ENCODE measurements around the gene GRM2. TPM values are rescaled to one million over a fixed set of nuclear protein-coding genes. Genes with fewer than 3 reads are reported as not detected.
"Not testable (repeated sequence)": the region's sequence is repeated elsewhere in the genome, so short reads cannot be mapped to it uniquely, and the experiment has no call there.

GRM2 gene
- total RNA-seq, 2 experiments from 2014 or later: 0.06 to 0.29 TPM

DNA sequence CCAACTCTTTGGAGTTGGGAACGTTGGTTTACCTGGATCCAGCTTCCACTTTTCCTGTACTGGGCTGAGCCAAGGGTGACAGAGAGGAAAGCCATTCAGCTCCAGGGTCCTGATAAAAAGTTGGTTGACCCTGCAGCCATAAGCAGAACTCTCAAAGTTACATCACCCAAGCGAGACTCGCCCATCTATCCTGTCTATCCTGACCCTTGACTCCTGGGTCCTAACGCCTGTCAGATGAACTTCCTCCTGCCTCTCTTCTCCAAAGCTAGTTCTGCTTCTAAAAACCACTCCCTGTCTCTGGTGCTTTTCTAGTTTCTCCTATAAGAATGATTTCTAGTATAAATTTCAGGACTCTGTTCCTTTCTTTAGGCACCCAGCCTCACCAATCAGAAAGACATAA lies 36.1 kb downstream of the GRM2 start:
- H3K4me1 ChIP-seq (ENCODE audit: insufficient read depth, low read length, poor library complexity, severe bottlenecking); intact Hi-C loops (cut with micrococcal nuclease; ENCODE audit: unreplicated experiment); H3K79me2 ChIP-seq (ENCODE audit: insufficient read depth, low read depth, low read length); CTCF ChIA-PET (ENCODE audit: unreplicated experiment); H3K36me3 ChIP-seq (ENCODE audit: insufficient read depth, low read length); H3K9me3 ChIP-seq (ENCODE audit: low read length); BruUV-seq (replicated peaks); POLR2A ChIA-PET; H3K27ac ChIP-seq (ENCODE audit: low read depth, low read length, poor library complexity, severe bottlenecking); H3K9me2 ChIP-seq (ENCODE audit: insufficient read depth, low read length); H4K20me1 ChIP-seq (ENCODE audit: insufficient read depth, low read length): not testable (repeated sequence)
- peak; percentile 49 for DNase-seq (ENCODE audit: low spot score)
- H3K4me2 ChIP-seq (ENCODE audit: low read length): peak overlapping the region; percentile 34
- peak overlapping the region; percentile 85 for H2AFZ ChIP-seq (ENCODE audit: low read length)
- TF ChIP-seq, protein P1, sequence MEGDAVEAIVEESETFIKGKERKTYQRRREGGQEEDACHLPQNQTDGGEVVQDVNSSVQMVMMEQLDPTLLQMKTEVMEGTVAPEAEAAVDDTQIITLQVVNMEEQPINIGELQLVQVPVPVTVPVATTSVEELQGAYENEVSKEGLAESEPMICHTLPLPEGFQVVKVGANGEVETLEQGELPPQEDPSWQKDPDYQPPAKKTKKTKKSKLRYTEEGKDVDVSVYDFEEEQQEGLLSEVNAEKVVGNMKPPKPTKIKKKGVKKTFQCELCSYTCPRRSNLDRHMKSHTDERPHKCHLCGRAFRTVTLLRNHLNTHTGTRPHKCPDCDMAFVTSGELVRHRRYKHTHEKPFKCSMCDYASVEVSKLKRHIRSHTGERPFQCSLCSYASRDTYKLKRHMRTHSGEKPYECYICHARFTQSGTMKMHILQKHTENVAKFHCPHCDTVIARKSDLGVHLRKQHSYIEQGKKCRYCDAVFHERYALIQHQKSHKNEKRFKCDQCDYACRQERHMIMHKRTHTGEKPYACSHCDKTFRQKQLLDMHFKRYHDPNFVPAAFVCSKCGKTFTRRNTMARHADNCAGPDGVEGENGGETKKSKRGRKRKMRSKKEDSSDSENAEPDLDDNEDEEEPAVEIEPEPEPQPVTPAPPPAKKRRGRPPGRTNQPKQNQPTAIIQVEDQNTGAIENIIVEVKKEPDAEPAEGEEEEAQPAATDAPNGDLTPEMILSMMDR (conservative IDR thresholded peaks at IDR 0.05; ENCODE audit: low read length): peak; percentile 56; the same call in 1 of the 2 replicates
- peak overlapping the region; percentile 13 for H3K4me3 ChIP-seq (ENCODE audit: low read depth, low read length, poor library complexity, severe bottlenecking)

DNA sequence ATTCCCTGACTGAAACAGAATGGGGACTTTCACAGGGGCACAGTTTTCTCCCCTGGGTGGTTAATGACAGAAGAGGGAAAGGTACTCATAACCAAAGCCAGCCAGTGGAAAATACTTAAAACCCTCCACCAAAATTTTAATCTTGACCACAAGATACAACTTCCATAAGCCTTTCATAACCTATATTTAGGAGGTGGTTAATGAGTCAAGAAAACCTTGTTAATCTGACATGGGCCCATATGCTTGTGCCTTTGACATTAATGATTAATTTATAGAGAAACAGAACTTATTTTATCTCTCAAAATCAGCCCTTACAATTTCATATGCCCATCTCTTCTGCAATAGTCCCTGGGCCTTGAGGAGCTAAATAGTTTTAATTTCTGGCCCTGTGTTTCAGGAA lies 41.0 kb downstream of the GRM2 start:
- no peak overlapping the region for H2AFZ ChIP-seq (ENCODE audit: low read length)
- H3K4me2 ChIP-seq (ENCODE audit: low read length): no peak overlapping the region
- peaks cover 2% of the 10 kb centered on the region for H3K4me1 ChIP-seq (ENCODE audit: insufficient read depth, low read length, poor library complexity, severe bottlenecking)
- TF ChIP-seq, protein P1 (conservative IDR thresholded peaks at IDR 0.05; ENCODE audit: low read length): no peak
- no peak for TF ChIP-seq EZH2phosphoT487 (IDR thresholded peaks at IDR 0.05; ENCODE audit: borderline replicate concordance, low read depth, low read length)
- intact Hi-C loops (cut with micrococcal nuclease; ENCODE audit: unreplicated experiment): no loop called here
- no peaks in the 10 kb centered on the region for H4K20me1 ChIP-seq (ENCODE audit: insufficient read depth, low read length)
- no peaks in the 10 kb centered on the region for H3K36me3 ChIP-seq (ENCODE audit: insufficient read depth, low read length)
- H3K9me3 ChIP-seq (ENCODE audit: low read length): peaks cover 12% of the 10 kb centered on the region
- H3K27ac ChIP-seq (ENCODE audit: low read depth, low read length, poor library complexity, severe bottlenecking): no peak overlapping the region
- no peak for DNase-seq (ENCODE audit: low spot score)
- ChIA-PET POLR2A (interaction anchor here (0.9 kb wide), 1 partner anchor 32 kb away, joined by 3 read pairs; no protein-coding TSS in a partner anchor), CTCF (ENCODE audit: unreplicated experiment) (no interaction called here)
- BruUV-seq (replicated peaks): no TSS peak
- H3K79me2 ChIP-seq (ENCODE audit: insufficient read depth, low read depth, low read length): no peaks in the 10 kb centered on the region
- H3K4me3 ChIP-seq (ENCODE audit: low read depth, low read length, poor library complexity, severe bottlenecking): no peak overlapping the region
- no peaks in the 10 kb centered on the region for H3K9me2 ChIP-seq (ENCODE audit: insufficient read depth, low read length)

DNA sequence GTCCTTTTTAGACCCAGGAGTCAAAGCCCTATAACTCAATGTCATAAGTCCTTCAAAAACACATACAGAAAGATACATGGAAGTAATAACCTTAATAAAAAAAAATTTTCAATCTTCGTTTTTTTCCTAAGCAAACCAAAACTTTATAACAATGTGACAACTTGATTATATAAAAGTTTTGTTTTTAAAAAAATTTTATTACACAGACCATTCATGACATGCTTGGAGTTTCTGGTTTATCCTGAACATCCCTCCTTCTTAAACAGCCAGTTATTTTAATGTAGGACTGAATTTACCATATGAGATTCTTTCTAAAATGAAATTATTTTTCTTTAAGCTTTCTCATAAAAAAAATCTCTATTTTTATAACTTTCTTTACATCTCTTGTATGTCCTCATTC lies 41.5 kb downstream of the GRM2 start:
- POLR2A ChIA-PET: interaction anchor here (0.9 kb wide), 1 partner anchor 31 kb away, joined by 3 read pairs; no protein-coding TSS in a partner anchor
- TF ChIP-seq EZH2phosphoT487 (IDR thresholded peaks at IDR 0.05; ENCODE audit: borderline replicate concordance, low read depth, low read length): no peak
- TF ChIP-seq, protein P1 (conservative IDR thresholded peaks at IDR 0.05; ENCODE audit: low read length): no peak
- no peaks in the 10 kb centered on the region for H3K9me2 ChIP-seq (ENCODE audit: insufficient read depth, low read length)
- intact Hi-C loops (cut with micrococcal nuclease; ENCODE audit: unreplicated experiment): no loop called here
- H3K79me2 ChIP-seq (ENCODE audit: insufficient read depth, low read depth, low read length): no peaks in the 10 kb centered on the region
- H4K20me1 ChIP-seq (ENCODE audit: insufficient read depth, low read length): no peaks in the 10 kb centered on the region
- no peak overlapping the region for H2AFZ ChIP-seq (ENCODE audit: low read length)
- H3K27ac ChIP-seq (ENCODE audit: low read depth, low read length, poor library complexity, severe bottlenecking): no peak overlapping the region
- H3K36me3 ChIP-seq (ENCODE audit: insufficient read depth, low read length): no peaks in the 10 kb centered on the region
- no peak overlapping the region for H3K4me2 ChIP-seq (ENCODE audit: low read length)
- H3K4me3 ChIP-seq (ENCODE audit: low read depth, low read length, poor library complexity, severe bottlenecking): no peak overlapping the region
- DNase-seq (ENCODE audit: low spot score): no peak
- no peaks in the 10 kb centered on the region for H3K4me1 ChIP-seq (ENCODE audit: insufficient read depth, low read length, poor library complexity, severe bottlenecking)
- peaks cover 12% of the 10 kb centered on the region for H3K9me3 ChIP-seq (ENCODE audit: low read length)
- BruUV-seq (replicated peaks): no TSS peak
- CTCF ChIA-PET (ENCODE audit: unreplicated experiment): no interaction called here
